Smooth muscle cell of the umbilical artery (primary cell): Measurements from ENCODE around the gene SUMF1. TPM values are rescaled to one million over a fixed set of nuclear protein-coding genes. Genes with fewer than 3 reads are reported as not detected.

Experiments
- total RNA-seq: library from RNA; depleted of rRNA; stranded (reverse); fragments of >200 nt; gene quantifications from 2 replicates; pipeline ENCODE4 v1.2.3, GENCODE V29; 2014

SUMF1 gene
- 116 and 141 TPM in 2 replicates for total RNA-seq

DNA sequence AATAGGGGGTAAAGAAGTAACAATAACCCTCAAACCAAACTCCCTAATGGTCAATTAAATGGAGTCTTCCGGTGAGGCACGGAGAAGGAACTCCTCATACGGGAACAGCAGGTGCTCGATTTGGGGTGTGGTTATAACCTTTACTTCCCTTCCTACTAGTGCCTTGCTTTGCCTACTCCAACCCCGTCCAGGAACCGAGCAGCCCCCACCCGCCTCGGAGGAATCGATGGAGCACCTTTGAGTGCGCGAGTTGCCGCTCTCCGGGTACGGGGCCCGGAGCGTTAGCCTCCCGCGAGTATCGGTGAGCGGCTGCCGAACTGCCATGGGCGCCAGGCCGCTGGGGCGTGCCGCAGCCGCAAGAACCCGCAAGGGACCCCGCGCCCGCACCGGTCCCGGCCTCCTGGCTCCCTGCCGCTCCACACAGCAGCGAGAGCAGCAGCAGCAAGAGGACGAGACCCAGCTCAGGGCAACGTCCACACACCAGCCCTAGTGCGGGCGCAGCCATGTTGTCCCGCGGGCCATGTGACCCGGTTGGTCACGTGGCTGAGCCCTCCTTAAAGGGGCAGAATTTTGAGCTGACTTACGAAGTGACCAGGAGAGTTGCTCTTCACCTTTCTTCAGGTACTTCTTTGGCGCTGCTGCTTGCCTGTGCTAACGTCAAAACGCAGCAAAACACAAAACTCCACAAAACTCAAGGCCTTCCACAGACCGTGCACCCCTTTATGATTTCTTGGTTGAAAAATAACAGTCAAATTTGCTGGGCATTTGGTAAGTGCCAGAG is at the start of gene SUMF1:
SUMF1 (minus strand) TSS at position 529 of the 781 bp plus-strand sequence; CDS start at position 505, 24 bp downstream.

DNA sequence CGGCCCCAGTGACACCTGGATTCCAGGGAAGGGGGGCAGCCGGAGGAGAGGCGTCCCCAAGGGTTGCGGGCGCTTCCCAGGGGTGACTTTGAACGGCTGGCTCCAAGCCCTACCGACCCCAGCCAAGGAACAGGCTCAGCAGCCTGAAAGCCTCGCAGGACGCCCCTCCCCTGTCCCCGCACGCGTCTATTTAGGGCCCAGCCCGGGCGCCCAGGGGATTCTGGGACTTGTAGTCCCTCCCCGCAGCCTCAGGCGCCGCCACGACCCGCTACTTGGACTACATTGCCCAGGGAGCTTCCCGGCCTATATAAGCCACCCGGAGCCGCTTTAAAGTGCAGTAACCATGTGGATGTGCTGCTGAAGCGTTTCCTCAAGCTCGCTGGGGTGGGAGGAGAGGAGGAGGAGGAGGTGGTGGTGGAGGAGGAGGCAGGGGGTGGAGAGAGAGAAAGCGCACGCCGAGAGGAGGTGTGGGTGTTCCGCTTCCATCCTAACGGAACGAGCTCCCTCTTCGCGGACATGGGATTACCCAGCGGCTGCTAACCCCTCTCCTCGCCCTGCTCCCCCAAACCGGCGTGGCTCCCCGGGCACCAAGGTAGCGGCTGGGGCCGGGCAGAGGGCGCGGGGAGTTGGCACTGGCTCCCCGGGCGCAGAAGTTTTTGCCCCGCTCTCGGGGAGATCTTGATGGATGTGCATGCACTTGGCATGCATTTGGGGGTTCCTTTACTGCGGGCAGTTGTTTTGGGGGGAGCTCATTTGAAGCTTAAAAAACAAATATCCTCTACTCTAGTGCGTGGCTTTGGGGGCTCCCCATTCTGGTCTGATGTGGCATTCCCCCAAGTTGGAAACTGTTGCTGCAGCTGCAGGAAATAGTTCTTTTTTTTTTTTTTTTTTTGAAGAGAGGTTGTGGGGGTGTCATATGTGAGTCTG is 26.2 kb upstream of the SUMF1 start, which contains the start of gene ITPR1:
ITPR1 (plus strand) TSS at position 335 of the 927 bp plus-strand sequence. CDS start 23,144 bp downstream, outside the sequence.

Other genes with a start within 250 kb of the SUMF1 start
- 9.5 and 10.7 TPM in 2 replicates for gene SETMAR, start 163.9 kb downstream of the SUMF1 start, total RNA-seq
- gene ITPR1, start 26.1 kb upstream of the SUMF1 start, total RNA-seq, result 51.3 and 57.9 TPM in 2 replicates